Measurements from ENCODE around the gene AP4M1.

The AP4M1 gene

GRCh38 chr7:100119970-100120732 lies 18.7 kb downstream of the AP4M1 start:
- no peaks in the 10 kb centered on the region for H4K20me1 ChIP-seq (ENCODE audit: insufficient read depth, low read length)
- H3K27ac ChIP-seq (ENCODE audit: low read depth, low read length, poor library complexity, severe bottlenecking): peak overlapping the region; percentile 76
- no peaks in the 10 kb centered on the region for H3K9me2 ChIP-seq (ENCODE audit: low read depth, low read length)
- H3K4me2 ChIP-seq (ENCODE audit: low read length): peak overlapping the region; percentile 79
- H3K9me3 ChIP-seq (ENCODE audit: low read length): no peaks in the 10 kb centered on the region
- peaks cover 37% of the 10 kb centered on the region for H3K4me1 ChIP-seq (ENCODE audit: insufficient read depth, low read length, severe bottlenecking)
- H2AFZ ChIP-seq (ENCODE audit: low read length): no peak overlapping the region
- no peaks in the 10 kb centered on the region for H3K27me3 ChIP-seq (ENCODE audit: insufficient read depth, low read length)
- peaks cover 14% of the 10 kb centered on the region; the same call in 1 of the 2 replicates for H3K36me3 ChIP-seq (ENCODE audit: insufficient read depth, low read length)
- no peaks in the 10 kb centered on the region for H3F3A ChIP-seq (ENCODE audit: insufficient read depth, low read length)
- no peak for TF ChIP-seq CTCF (IDR thresholded peaks at IDR 0.05; ENCODE audit: low read length)
- no peak for TF ChIP-seq EZH2 (IDR thresholded peaks at IDR 0.05; ENCODE audit: borderline replicate concordance, low read length)
- H3K4me3 ChIP-seq (ENCODE audit: low read depth, low read length, poor library complexity, severe bottlenecking): peak overlapping the region; percentile 75
- H3K79me2 ChIP-seq (ENCODE audit: insufficient read depth, low read length): no peaks in the 10 kb centered on the region
- H3K9ac ChIP-seq (ENCODE audit: low read length): peak overlapping the region; percentile 78

- H3K4me1 ChIP-seq (ENCODE audit: insufficient read depth, low read length, severe bottlenecking): peaks cover 42% of the 10 kb centered on the region
- H2AFZ ChIP-seq (ENCODE audit: low read length): no peak overlapping the region
- no peaks in the 10 kb centered on the region for H3K79me2 ChIP-seq (ENCODE audit: insufficient read depth, low read length)
- no peaks in the 10 kb centered on the region for H3K9me3 ChIP-seq (ENCODE audit: low read length)
- no peaks in the 10 kb centered on the region for H3F3A ChIP-seq (ENCODE audit: insufficient read depth, low read length)
- H3K9me2 ChIP-seq (ENCODE audit: low read depth, low read length): no peaks in the 10 kb centered on the region
- peak overlapping the region; percentile 79 for H3K4me2 ChIP-seq (ENCODE audit: low read length)
- peaks cover 18% of the 10 kb centered on the region; the same call in 1 of the 2 replicates for H3K36me3 ChIP-seq (ENCODE audit: insufficient read depth, low read length)
- H3K4me3 ChIP-seq (ENCODE audit: low read depth, low read length, poor library complexity, severe bottlenecking): peak overlapping the region; percentile 75
- H3K27me3 ChIP-seq (ENCODE audit: insufficient read depth, low read length): no peaks in the 10 kb centered on the region
- TF ChIP-seq EZH2 (IDR thresholded peaks at IDR 0.05; ENCODE audit: borderline replicate concordance, low read length) (no peak), CTCF (IDR thresholded peaks at IDR 0.05; ENCODE audit: low read length) (no peak)
- H3K9ac ChIP-seq (ENCODE audit: low read length): peak overlapping the region; percentile 78
- peak overlapping the region; percentile 76 for H3K27ac ChIP-seq (ENCODE audit: low read depth, low read length, poor library complexity, severe bottlenecking)
- no peaks in the 10 kb centered on the region for H4K20me1 ChIP-seq (ENCODE audit: insufficient read depth, low read length)
Measured at GRCh38 chr7:100120733-100121036, 19.2 kb downstream of the AP4M1 start.

DNA sequence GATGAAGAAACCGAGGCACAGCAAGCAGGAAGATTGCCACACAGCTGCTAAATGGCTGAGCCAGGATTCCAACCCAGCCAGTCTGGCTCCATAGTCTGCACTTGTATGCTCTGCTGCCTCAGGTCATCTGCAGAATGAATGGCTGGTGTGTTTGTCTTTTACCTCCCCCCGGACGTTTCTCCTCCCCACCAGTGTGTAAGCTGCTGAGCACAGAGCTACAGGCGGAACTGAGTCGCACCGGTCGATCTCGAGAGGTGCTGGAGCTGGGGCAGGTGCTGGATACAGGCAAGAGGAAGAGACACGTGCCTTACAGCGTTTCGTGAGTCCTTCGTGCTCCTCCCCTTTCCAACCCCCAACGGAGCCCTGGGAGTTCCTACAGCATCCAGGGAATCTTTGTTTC lies 20.6 kb downstream of the AP4M1 start:
- Histone ChIP-seq H3K9me3 (ENCODE audit: low read length) (no peaks in the 10 kb centered on the region), H3K27me3 (ENCODE audit: insufficient read depth, low read length) (no peaks in the 10 kb centered on the region), H3K4me1 (ENCODE audit: insufficient read depth, low read length, severe bottlenecking) (peaks cover 45% of the 10 kb centered on the region), H3K36me3 (ENCODE audit: insufficient read depth, low read length) (peaks cover 18% of the 10 kb centered on the region; the same call in 1 of the 2 replicates), H3K79me2 (ENCODE audit: insufficient read depth, low read length) (no peaks in the 10 kb centered on the region), H3K4me2 (ENCODE audit: low read length) (peak overlapping the region; percentile 2; the same call in 1 of the 2 replicates), H2AFZ (ENCODE audit: low read length) (no peak overlapping the region), H3F3A (ENCODE audit: insufficient read depth, low read length) (no peaks in the 10 kb centered on the region), H3K27ac (ENCODE audit: low read depth, low read length, poor library complexity, severe bottlenecking) (peak overlapping the region; percentile 35), H3K4me3 (ENCODE audit: low read depth, low read length, poor library complexity, severe bottlenecking) (no peak overlapping the region), H4K20me1 (ENCODE audit: insufficient read depth, low read length) (no peaks in the 10 kb centered on the region), H3K9ac (ENCODE audit: low read length) (no peak overlapping the region; the same call in 1 of the 2 replicates), H3K9me2 (ENCODE audit: low read depth, low read length) (no peaks in the 10 kb centered on the region)
- TF ChIP-seq EZH2 (IDR thresholded peaks at IDR 0.05; ENCODE audit: borderline replicate concordance, low read length) (no peak), CTCF (IDR thresholded peaks at IDR 0.05; ENCODE audit: low read length) (no peak)
